A549 (cell line): ENCODE measurements around the gene CMTM5. TPM values are rescaled to one million over a fixed set of nuclear protein-coding genes. Genes with fewer than 3 reads are reported as not detected.

Experiments used
- ATAC-seq, 2 experiments: fragments of 200-7000 bp in 1 of 2; fragments of >200 bp in 1 of 2; cut with Nextera tagmentation in 1 of 2; cut with Tn5 transposase in 1 of 2; 3 replicates each; pipeline versions ENCODE4 v1.8.0 to v1.9.1; 2018 to 2020; ENCODE audit warnings: mild to moderate bottlenecking in 1 of 2, moderate library complexity in 1 of 2
- CTCF ChIA-PET: fragments of 300-600 bp; sonication (Branson Sonifier 250); formaldehyde crosslinking; extraction: SDS; loops from one replicate; lab custom pipeline; 2021; ENCODE audit warnings: antibody characterized with exemption, inconsistent platforms; lab: Yijun Ruan, JAX
- POLR2A ChIA-PET: fragments of 350-600 bp; formaldehyde crosslinking; extraction: SDS; loops from one replicate; lab custom pipeline; 2021; ENCODE audit warnings: antibody characterized with exemption, inconsistent platforms; lab: Yijun Ruan, JAX
- DNase-seq, 2 experiments: peaks; one replicate each; pipeline versions ENCODE4 v3.0.0 to v3.0.0-alpha.2; 2011 to 2016; ENCODE audit warnings: low read depth in 1 of 2, low spot score in 1 of 2
- FAIRE-seq: peaks from 2 replicates; lab custom pipeline; 2011; peaks lifted over from hg19 to GRCh38; lab: Jason Lieb, UNC
- H3K27ac ChIP-seq, 2 experiments: fragments of >200 bp; sonication (Bioruptor Twin); formaldehyde crosslinking; 3 replicates each; pipeline ENCODE4 v1.5.1; 2016 to 2017
- H3K4me1 ChIP-seq: fragments of >200 bp; sonication (Bioruptor Twin); formaldehyde crosslinking; 3 replicates; pipeline ENCODE4 v1.6.1; 2016
- H3K4me2 ChIP-seq: fragments of >200 bp; sonication (Bioruptor Twin); formaldehyde crosslinking; 3 replicates; pipeline ENCODE4 v1.6.1; 2016
- H3K4me3 ChIP-seq: fragments of >200 bp; sonication (Bioruptor Twin); formaldehyde crosslinking; 3 replicates; pipeline ENCODE4 v1.5.1; 2016
- H3K9me3 ChIP-seq: fragments of >200 bp; sonication (Bioruptor Twin); formaldehyde crosslinking; 3 replicates; pipeline ENCODE4 v1.6.1; 2016
- BCL3 ChIP-seq: fragments of >200 bp; sonication (Bioruptor Twin); formaldehyde crosslinking; IDR thresholded peaks from 3 replicates; pipeline ENCODE4 v1.6.1; 2016
- BHLHE40 ChIP-seq: IDR thresholded peaks from 2 replicates; pipeline ENCODE4 v1.6.1; 2012; ENCODE audit warnings: low read depth, low read length, inconsistent platforms
- CHD2 ChIP-seq: fragments of 150-350 bp; IDR thresholded peaks from 2 replicates; pipeline ENCODE4 v1.6.1; 2014; ENCODE audit warnings: low read length; ENCODE audit not compliant: partially characterized antibody
- EHMT2 ChIP-seq: fragments of 200-600 bp; sonication (generic); IDR thresholded peaks from 2 replicates; pipeline ENCODE4 v1.6.1; 2016; ENCODE audit warnings: antibody characterized with exemption, low read depth, mild to moderate bottlenecking, moderate library complexity
- FOSB ChIP-seq: fragments of 250-450 bp; sonication (Bioruptor Pico); IDR thresholded peaks from 2 replicates; pipeline ENCODE4 v1.5.0; 2020; ENCODE audit warnings: mild to moderate bottlenecking, moderate library complexity
- FOSL2 ChIP-seq, 2 experiments: fragments of 450-650 bp in 1 of 2; fragments of >200 bp in 1 of 2; sonication (Bioruptor Twin) in 1 of 2; formaldehyde crosslinking; IDR thresholded peaks; 2 replicates each; pipeline versions ENCODE4 v1.5.0 to v1.6.1; 2016 to 2020; ENCODE audit warnings: mild to moderate bottlenecking in 1 of 2, moderate library complexity in 1 of 2
- HDAC2 ChIP-seq: fragments of 200-600 bp; sonication (generic); IDR thresholded peaks from 2 replicates; pipeline ENCODE4 v1.6.1; 2016
- HMGXB4 ChIP-seq: fragments of 250-450 bp; sonication (Bioruptor Pico); IDR thresholded peaks from 2 replicates; pipeline ENCODE4 v1.5.0; 2021; ENCODE audit warnings: mild to moderate bottlenecking, moderate library complexity, borderline replicate concordance
- MAFK ChIP-seq: fragments of 450-650 bp; IDR thresholded peaks from 2 replicates; pipeline ENCODE4 v1.6.1; 2014; ENCODE audit not compliant: partially characterized antibody
- MAZ ChIP-seq: fragments of 150-350 bp; IDR thresholded peaks from 2 replicates; pipeline ENCODE4 v1.6.1; 2014; ENCODE audit warnings: antibody characterized with exemption, low read depth, low read length, borderline replicate concordance
- MYC ChIP-seq: IDR thresholded peaks from 2 replicates; pipeline ENCODE4 v1.6.1; 2012; ENCODE audit warnings: mild to moderate bottlenecking, inconsistent platforms, low read length, improper control_type of control experiment, borderline replicate concordance
- RCOR1 ChIP-seq: fragments of 150-350 bp; IDR thresholded peaks from 2 replicates; pipeline ENCODE4 v1.6.1; 2014; ENCODE audit warnings: antibody characterized with exemption, low read length, low read depth
- RFX5 ChIP-seq: fragments of 450-650 bp; IDR thresholded peaks from 2 replicates; pipeline ENCODE4 v1.7.1; 2014; ENCODE audit warnings: antibody characterized with exemption, mild to moderate bottlenecking, moderate library complexity
- WGBS: methylation state at CpG from one replicate; pipeline ENCODE4 v1.1.6; 2017; ENCODE audit errors: missing lambda C conversion rate; 5-methylcytosine and 5-hydroxymethylcytosine counted together
- polyA plus RNA-seq, 4 experiments: library from polyadenylated mRNA; depleted of rRNA in 3 of 4; stranded (reverse); fragments of >200 nt; fragmentation: RNase III in 1 of 4; extraction: RNeasy Plus Mini Kit Qiagen cat#74134 plus additional on column Dnase treatment in 1 of 4; gene quantifications; 2 replicates in 3 of 4; 3 replicates in 1 of 4; pipeline ENCODE4 v1.2.3, GENCODE V29; 2011 to 2017
- TF ChIP-seq, protein P1 (sequence below): fragments of 250-450 bp; sonication (Bioruptor Pico); IDR thresholded peaks from 2 replicates; pipeline ENCODE4 v1.5.0; 2020; ENCODE audit warnings: low read depth, mild to moderate bottlenecking, moderate library complexity

CMTM5 gene
- polyA plus RNA-seq, 2 of the 4 experiments (the other 2 are of a cell fraction) = not detected

DNA sequence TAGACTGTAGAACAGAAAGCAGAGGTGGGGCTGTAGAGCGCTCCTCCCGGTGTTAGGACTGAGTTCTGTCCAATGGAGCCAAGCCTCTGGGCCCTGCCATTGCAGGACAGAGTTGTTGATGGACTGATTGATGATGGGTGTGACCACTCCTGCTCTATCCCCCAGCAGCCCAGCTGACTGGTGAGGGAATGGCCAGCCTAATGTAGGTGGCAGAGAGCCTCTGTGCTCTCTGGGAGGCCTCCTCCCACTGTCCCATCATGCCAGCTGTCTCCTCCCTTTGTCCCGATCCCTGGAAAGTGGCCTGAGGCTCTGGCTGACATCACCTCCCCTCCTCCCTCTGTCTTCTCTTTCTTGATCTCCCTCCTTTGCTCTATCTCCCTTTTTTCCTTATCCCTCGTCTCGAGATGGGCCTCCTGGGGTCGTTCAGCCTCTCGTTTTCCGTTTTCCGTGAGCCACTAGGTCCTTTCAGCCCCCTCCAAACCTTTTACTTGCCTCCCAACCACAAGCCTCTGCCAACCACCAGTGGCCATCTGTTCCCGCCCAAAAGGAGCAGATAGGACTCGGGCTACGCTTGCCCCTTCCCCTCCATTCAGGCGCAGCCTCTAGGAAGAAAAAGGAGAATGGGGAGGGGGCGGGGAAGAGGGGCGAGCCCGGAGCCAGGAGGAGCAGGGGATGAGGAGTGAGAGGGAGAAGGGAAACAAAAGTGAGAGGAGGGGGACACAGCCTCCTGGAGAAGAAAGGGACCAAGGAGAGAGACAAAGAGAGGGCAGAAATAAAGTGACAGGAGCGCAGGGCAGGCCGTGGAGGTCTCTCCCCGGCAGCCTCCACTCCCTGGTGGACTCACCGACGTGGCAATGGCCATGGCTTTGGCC is 12.4 kb upstream of the CMTM5 start:
- DNase-seq (no peak), FAIRE-seq (no peak), ATAC-seq (no peak; a peak in 1 of 6 replicates)
- 40% methylated on average over 20 of the region's 21 CpGs for WGBS
- no peak overlapping the region for H3K4me3 ChIP-seq
- TF ChIP-seq RFX5 (no peak), HDAC2 (no peak), HMGXB4 (no peak), FOSB (CRISPR knock-in tag) (no peak), EHMT2 (no peak), CHD2 (no peak), BHLHE40 (no peak), MAZ (no peak), MYC (no peak), RCOR1 (no peak), FOSL2 (IDR thresholded peaks at IDR 0.05) (no peak), FOSL2 (CRISPR knock-in tag; IDR thresholded peaks at IDR 0.05) (no peak)
- TF ChIP-seq, protein P1, sequence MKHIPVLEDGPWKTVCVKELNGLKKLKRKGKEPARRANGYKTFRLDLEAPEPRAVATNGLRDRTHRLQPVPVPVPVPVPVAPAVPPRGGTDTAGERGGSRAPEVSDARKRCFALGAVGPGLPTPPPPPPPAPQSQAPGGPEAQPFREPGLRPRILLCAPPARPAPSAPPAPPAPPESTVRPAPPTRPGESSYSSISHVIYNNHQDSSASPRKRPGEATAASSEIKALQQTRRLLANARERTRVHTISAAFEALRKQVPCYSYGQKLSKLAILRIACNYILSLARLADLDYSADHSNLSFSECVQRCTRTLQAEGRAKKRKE (CRISPR knock-in tag) = no peak
- H3K27ac ChIP-seq = no peak overlapping the region
- no peak overlapping the region for H3K4me2 ChIP-seq
- ChIA-PET CTCF (interaction anchor here (0.9 to 9.6 kb wide), 3 partner anchors 11 to 70 kb away, joined by 3 to 80 read pairs (median 9); partner anchors contain the start of genes CMTM5 and SLC22A17), POLR2A (no interaction called here)
- no peaks in the 10 kb centered on the region for H3K9me3 ChIP-seq
- no peaks in the 10 kb centered on the region for H3K4me1 ChIP-seq

- no peaks in the 10 kb centered on the region for H3K9me3 ChIP-seq
- TF ChIP-seq BCL3 (no peak), MAFK (peak; percentile 10)
- ChIA-PET CTCF (interaction anchor here (6.2 to 9.6 kb wide), 2 partner anchors 12 to 13 kb away, joined by 62 to 80 read pairs; partner anchors contain the start of gene CMTM5), POLR2A (no interaction called here)
- peak within 1 kb of the TSS; percentile 30; the same call in 2 of the 3 replicates for H3K4me2 ChIP-seq
- FAIRE-seq (no peak), ATAC-seq (no peak), DNase-seq (no peak)
- WGBS = 40% methylated on average over 36 of the region's 74 CpGs
- H3K4me1 ChIP-seq = no peaks in the 10 kb centered on the region
- H3K4me3 ChIP-seq = no peak within 1 kb of the TSS
- no peak within 1 kb of the TSS for H3K27ac ChIP-seq
These were observed 11.7 kb upstream of the CMTM5 start, which contains the start of gene EFS for GRCh38 chr14:23365036-23365731. EFS (minus strand) TSS chr14:23365172; CDS start chr14:23365025, 147 bp downstream.
